HFFc6 (cell line): ENCODE results near the gene CACNA1D. TPM values are rescaled to one million over a fixed set of nuclear protein-coding genes. Genes with fewer than 3 reads are reported as not detected.

Experiments used
- DNase-seq: peaks from one replicate; pipeline ENCODE4 v3.0.0-alpha.2; 2018
- H3K27ac Mint-ChIP-seq: 2 replicates; pipeline ENCODE4 v1.8.0; 2020; ENCODE audit warnings: mild to moderate bottlenecking, mixed read lengths
- H3K27me3 Mint-ChIP-seq: 2 replicates; pipeline ENCODE4 v1.8.0; 2021; ENCODE audit warnings: mild to moderate bottlenecking, moderate library complexity, mixed read lengths; ENCODE audit not compliant: insufficient read depth
- H3K36me3 Mint-ChIP-seq: 2 replicates; pipeline ENCODE4 v1.8.0; 2021; ENCODE audit warnings: low read depth, mixed read lengths
- H3K4me1 Mint-ChIP-seq: 2 replicates; pipeline ENCODE4 v1.8.0; 2020; ENCODE audit warnings: low read depth, mixed read lengths
- H3K4me3 Mint-ChIP-seq: 2 replicates; pipeline ENCODE4 v1.8.0; 2020; ENCODE audit warnings: mild to moderate bottlenecking, moderate library complexity, mixed read lengths
- H3K9me3 Mint-ChIP-seq: 2 replicates; pipeline ENCODE4 v1.8.0; 2020; ENCODE audit warnings: mild to moderate bottlenecking, mixed read lengths
- total RNA-seq, 6 experiments: library from RNA; stranded (reverse); fragmentation: NEBNext Ultra II Directional; extraction: Animal tissue kit (Norgen Biotek cat#: 25700); gene quantifications; 2 replicates in 1 of 6; 3 replicates in 5 of 6; pipeline ENCODE4 v1.2.3, GENCODE V29; 2021
- TF ChIP-seq, protein P1 (sequence below): fragments of 200-600 bp; sonication (generic); IDR thresholded peaks from 2 replicates; pipeline ENCODE4 v1.5.0; 2021; ENCODE audit warnings: antibody characterized with exemption, mild to moderate bottlenecking

The CACNA1D gene
- total RNA-seq, 6 experiments from 2014 or later, result 0.09 TPM; not detected in 5

DNA sequence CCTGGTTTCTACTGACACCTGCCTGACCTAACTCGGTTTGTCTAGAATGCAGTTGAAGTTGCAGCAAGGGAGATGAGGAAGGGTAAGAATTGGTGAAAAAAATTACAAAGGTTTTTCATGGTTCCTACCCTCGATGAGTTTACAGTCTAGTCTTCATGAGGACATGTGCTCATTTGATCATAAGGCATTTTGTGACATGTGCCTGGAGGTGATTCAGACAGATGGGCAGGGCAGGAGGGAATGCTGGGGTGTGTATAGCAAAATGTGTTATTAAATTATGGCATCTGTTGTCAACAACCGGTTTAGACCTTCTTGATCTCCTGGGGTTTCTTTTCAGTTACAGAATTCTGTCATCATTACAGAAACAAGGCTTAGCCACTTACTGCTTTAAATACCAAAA is 101.2 kb downstream of the CACNA1D start:
- no peak for DNase-seq
- no peak overlapping the region for H3K4me3 Mint-ChIP-seq
- H3K27ac Mint-ChIP-seq, result no peak overlapping the region
- TF ChIP-seq, protein P1, sequence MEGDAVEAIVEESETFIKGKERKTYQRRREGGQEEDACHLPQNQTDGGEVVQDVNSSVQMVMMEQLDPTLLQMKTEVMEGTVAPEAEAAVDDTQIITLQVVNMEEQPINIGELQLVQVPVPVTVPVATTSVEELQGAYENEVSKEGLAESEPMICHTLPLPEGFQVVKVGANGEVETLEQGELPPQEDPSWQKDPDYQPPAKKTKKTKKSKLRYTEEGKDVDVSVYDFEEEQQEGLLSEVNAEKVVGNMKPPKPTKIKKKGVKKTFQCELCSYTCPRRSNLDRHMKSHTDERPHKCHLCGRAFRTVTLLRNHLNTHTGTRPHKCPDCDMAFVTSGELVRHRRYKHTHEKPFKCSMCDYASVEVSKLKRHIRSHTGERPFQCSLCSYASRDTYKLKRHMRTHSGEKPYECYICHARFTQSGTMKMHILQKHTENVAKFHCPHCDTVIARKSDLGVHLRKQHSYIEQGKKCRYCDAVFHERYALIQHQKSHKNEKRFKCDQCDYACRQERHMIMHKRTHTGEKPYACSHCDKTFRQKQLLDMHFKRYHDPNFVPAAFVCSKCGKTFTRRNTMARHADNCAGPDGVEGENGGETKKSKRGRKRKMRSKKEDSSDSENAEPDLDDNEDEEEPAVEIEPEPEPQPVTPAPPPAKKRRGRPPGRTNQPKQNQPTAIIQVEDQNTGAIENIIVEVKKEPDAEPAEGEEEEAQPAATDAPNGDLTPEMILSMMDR, result no peak
- no peaks in the 10 kb centered on the region for H3K4me1 Mint-ChIP-seq
- peaks cover 6% of the 10 kb centered on the region for H3K27me3 Mint-ChIP-seq
- H3K36me3 Mint-ChIP-seq, result no peaks in the 10 kb centered on the region
- no peaks in the 10 kb centered on the region for H3K9me3 Mint-ChIP-seq

DNA sequence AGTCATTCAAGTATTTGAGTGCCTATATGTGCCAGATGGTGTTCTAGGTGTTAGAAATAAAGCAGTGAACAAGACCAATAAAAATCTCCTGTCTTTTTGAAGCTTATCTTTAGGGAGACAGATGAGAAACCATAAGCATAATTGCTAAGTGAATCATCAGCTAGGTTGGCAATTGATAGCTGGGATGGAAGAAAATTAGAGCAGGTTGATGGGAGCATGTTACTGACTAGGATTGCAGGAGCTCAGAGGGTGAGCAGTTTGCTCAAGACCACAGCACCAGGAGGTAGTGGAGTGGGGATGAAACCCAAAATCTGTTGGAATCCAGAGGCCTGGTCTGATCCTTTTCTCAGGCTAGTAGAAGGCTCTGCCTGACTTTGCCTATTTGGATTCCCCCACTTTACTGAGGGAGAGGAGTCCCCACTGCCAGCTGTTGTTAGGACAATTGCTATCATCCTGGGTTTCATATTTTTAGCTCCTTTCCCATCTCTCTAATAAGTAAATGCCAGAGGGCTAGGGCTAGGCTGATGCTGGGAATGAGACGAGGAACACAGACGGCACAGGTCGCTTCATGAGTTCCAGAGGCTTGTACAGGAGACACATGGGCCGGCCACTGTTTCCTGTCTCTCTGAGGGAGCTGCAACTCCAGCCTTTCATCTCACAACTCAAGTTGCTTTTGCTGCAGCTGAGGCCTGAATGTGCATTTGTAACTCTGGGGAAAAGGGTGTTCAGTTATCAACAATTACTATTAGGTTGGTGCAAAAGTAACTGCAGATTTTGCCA is 102.9 kb downstream of the CACNA1D start:
- TF ChIP-seq, protein P1, result no peak
- Mint-ChIP-seq H3K27me3 (peaks cover 10% of the 10 kb centered on the region), H3K4me3 (no peak overlapping the region), H3K36me3 (no peaks in the 10 kb centered on the region), H3K9me3 (no peaks in the 10 kb centered on the region), H3K4me1 (no peaks in the 10 kb centered on the region), H3K27ac (no peak overlapping the region)
- no peak for DNase-seq

DNA sequence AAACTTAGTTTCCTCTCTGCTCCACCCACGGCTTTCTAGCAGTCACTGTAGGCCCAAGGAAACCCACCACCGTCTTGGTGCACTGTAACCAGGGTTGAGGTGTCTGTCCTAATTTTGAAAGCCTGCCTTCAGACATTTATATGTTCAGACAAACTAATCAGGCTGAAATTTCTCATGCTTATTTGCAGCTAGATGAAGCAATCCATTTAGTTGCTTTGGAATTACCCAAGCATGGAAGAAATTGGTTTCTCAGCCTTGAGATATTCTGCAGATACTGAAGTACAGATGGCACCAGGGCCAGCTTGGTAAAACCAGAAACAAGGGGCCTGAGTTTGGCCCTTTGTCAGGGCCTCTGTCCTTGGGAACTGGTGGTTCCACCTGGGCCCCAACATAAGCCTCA is 105.4 kb downstream of the CACNA1D start:
- Mint-ChIP-seq H3K27ac (no peak overlapping the region), H3K4me3 (no peak overlapping the region), H3K4me1 (no peaks in the 10 kb centered on the region), H3K36me3 (no peaks in the 10 kb centered on the region), H3K9me3 (no peaks in the 10 kb centered on the region), H3K27me3 (peaks cover 3% of the 10 kb centered on the region)
- no peak for DNase-seq
- TF ChIP-seq, protein P1, result no peak

DNA sequence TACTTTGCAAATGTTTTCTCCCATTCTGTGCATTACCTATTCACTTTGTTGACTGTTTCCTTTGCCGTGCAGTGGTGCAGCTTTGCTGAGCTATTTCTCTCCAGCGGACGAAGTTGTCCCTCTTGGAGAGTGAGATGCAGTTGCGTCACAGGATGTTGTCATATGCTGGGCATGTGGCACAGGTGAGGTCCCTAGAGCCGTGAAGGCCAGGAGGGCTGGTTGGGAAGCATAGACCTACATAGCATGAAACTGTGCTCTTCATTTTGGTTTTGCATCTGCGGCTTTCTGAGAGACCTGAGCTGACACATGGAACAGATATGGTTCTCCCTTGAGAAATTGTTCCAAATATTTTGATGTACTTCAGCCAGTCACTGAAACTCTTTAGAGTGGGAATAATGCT is 108.5 kb downstream of the CACNA1D start:
- DNase-seq, result no peak
- H3K4me1 Mint-ChIP-seq, result no peaks in the 10 kb centered on the region
- TF ChIP-seq, protein P1, result no peak
- H3K36me3 Mint-ChIP-seq, result no peaks in the 10 kb centered on the region
- no peak overlapping the region for H3K4me3 Mint-ChIP-seq
- peaks cover 5% of the 10 kb centered on the region for H3K27me3 Mint-ChIP-seq
- no peak overlapping the region for H3K27ac Mint-ChIP-seq
- no peaks in the 10 kb centered on the region for H3K9me3 Mint-ChIP-seq

DNA sequence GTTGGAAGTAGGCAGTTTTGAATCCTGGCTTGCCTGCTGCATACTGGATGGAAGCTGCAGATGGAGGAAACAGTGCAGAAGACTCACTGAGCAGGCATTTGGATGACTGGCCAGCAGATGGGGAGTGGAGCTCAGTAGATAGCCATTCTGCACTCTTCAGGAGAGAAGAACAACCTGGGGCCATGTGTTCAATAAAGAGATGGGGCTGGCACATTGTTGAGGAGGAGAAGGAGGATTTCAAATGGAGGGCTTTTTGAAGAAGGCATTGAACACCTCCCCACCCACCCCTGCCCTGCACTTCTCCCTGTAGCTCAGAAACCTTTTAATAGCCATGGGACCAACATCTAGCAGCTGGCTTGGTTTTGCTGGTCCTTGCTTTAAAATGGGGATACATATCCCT is 109.8 kb downstream of the CACNA1D start:
- no peak for DNase-seq
- TF ChIP-seq, protein P1, result no peak
- no peaks in the 10 kb centered on the region for H3K4me1 Mint-ChIP-seq
- H3K9me3 Mint-ChIP-seq, result no peaks in the 10 kb centered on the region
- H3K27ac Mint-ChIP-seq, result no peak overlapping the region
- H3K27me3 Mint-ChIP-seq, result peaks cover 5% of the 10 kb centered on the region; the same call in 1 of the 2 replicates
- H3K4me3 Mint-ChIP-seq, result no peak overlapping the region
- no peaks in the 10 kb centered on the region for H3K36me3 Mint-ChIP-seq
